NCI-H2171 (cell line): Measurements from ENCODE around the gene PAXX.

Source experiments
- DNase-seq: peaks from one replicate; lab custom pipeline; 2025; lab: John Stamatoyannopoulos, UW

Gene PAXX

DNA sequence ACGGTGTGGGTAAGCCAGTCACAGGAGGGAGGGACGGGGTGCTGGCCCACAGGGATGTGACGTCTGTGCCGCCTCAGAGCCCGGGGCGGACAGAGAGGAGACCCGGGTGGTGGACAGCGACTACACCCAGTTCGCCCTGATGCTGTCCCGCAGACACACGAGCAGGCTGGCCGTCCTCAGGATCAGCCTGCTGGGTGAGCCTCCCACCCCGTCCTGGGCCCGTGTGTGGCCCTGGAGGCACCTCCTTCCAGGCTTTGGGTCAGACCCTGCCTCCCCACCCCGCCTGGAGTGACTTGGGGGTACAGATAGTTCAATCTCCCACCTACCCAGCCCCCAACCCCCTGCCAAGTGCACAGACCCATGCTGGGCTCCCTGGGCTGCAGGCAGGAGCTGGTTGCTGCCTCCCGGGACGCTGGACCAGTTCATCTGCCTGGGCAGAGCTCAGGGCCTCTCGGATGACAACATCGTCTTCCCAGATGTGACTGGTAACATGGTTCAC, 38.4 kb upstream of the PAXX start:
- DNase-seq: no peak

DNA sequence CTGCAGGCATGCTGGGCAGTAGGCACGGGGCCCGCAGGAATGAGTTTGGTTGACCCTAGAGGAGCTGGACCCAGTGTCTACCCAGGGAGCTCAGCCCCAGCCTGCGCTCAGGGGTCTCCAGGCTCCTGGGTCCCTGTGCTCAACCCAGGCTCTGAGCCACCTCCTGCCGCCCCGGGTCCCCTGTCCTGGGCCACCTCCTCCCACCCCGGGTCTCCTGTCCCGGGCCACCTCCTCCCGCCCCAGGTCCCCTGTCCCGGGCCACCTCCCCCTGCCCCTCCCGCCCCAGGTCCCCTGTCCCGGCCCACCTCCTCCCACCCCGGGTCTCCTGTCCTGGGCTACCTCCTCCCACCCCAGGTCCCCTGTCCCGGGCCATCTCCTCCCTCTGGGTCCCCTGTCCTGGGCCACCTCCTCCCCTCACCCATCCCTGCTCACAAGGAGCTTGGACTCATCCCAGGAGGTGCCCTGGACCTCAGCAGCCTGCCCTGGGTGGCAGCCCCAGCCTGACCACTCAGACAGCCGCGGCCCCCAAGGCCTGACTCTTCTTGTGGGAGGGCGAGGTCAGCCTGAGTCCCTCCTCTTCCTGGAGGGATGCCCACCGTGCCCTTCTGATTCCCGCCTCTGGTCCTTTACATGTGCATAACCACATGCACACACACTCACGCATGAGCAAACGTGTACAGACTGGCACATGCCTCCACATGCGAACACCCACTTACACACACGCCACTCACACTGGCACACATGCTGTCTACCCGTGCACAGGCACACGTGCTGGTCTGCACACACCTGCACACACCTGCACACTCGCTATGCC, 37.7 kb upstream of the PAXX start:
- DNase-seq: no peak

DNA sequence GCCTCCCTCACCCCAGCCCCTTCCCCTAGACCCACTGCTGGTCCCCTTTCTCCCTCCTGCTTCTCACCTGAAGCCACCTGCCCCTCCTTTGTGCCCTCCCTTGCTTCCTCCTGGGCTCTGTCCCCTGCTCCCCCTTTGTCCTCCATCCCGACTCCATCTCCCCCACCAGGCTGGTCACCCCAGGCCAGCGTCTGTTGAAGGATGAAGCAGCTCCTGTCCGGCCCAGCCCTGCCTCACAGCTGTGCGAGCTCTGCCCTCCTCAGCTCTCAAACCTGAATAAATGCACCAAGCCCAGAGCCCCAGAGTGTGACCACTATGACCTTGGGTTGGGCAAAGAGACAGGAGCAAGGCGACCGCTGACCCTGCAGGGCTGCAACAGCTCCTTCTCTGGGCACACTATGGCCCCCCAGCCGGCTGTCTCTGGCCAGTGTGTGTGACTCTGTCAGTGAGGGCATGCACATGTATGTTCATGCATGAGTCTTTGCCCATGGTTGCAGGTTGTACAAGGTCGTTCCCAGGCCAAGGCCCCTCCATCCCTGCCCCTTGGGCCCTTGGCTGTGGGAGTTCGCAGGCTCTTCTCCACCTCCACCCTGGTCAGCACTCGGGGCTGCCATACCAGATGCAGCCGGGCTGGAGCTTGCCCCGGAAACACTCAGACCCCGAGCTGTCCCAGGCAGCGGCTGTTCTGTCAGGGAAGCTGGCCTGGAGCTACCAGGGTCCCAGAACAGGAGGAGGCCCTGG, 36.9 kb upstream of the PAXX start:
- no peak for DNase-seq

DNA sequence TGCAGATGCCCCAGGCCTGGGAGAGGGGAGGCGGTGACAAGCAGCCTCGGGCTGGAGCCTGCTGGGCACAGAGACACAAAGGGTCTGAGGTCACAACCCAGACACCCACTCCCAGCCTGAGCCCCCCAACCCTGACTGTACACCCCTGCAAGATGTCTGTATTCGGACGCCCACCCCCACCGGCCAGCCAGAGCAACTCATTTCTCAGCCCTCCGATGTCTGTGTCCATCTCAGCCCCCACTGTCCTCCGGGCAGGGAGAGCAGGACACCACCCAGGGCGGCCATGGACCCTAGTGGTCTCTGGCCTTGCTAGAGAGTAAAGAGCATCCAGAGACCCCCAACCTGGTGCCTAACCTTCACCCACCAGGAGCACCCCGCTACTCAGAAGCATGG, 36.3 kb upstream of the PAXX start:
- no peak for DNase-seq

DNA sequence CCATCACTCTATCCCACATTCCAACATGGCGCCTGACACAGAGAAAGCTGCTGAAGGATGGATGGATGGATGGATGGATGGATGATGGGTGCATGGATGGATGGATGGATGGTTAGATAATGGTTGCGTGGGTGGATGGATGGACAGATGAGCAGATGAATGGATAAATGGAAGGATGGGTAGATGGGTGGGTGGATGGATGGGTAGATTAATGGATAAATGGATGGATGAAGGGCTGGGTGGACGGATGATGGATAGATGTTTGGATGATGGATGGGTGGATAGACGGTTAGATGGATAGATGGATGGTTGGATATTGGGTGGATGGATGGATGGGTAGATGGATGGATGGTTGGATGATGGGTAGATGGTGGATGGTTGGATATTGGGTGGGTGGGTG, 35.6 kb upstream of the PAXX start:
- no peak for DNase-seq

DNA sequence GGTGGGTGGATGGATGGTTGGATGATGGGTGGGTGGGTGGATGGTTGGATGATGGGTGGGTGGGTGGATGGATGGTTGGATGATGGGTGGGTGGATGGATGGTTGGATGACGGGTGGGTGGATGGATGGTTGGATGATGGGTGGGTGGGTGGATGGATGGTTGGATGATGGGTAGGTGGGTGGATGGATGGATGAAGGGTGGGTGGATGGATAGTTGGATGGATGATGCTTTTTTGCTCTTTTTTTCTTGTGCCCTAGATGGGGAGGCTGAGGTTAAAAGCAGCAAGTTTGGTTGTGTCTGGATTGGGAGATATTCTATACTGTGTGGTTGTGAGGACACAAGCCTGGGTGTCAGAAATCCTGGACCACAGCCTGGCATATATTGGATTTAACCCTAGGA, 34.8 kb upstream of the PAXX start:
- DNase-seq: no peak

- DNase-seq: no peak
These were observed 34.3 kb upstream of the PAXX start for GRCh38 chr9:136957901-136958300.

DNA sequence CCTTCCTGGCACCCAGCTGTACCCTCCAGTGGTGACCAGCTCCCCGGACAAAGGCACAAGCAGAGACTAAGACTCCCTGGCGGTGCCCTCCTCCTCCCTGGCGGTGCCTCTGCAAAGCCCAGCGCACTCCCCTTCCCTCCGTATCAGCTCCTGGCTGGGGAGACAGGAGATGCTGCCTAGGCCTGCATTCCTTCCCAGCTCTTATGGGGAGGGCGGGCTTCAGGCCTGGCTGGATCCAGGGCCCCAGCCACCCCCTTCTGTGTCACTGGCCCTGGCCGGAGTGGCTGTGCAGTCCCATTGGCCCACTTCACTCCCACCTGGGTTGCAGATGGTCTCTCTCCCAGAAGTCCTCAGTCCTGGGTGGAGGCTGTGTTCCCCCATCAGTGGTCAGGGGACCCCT, 33.7 kb upstream of the PAXX start:
- no peak for DNase-seq

- no peak for DNase-seq
These were observed 33.0 kb upstream of the PAXX start for GRCh38 chr9:136958898-136959850.

- no peak for DNase-seq
These were observed 31.8 kb upstream of the PAXX start for GRCh38 chr9:136960212-136960937.

- DNase-seq: no peak
These were observed 31.3 kb upstream of the PAXX start for GRCh38 chr9:136960938-136961275.

DNA sequence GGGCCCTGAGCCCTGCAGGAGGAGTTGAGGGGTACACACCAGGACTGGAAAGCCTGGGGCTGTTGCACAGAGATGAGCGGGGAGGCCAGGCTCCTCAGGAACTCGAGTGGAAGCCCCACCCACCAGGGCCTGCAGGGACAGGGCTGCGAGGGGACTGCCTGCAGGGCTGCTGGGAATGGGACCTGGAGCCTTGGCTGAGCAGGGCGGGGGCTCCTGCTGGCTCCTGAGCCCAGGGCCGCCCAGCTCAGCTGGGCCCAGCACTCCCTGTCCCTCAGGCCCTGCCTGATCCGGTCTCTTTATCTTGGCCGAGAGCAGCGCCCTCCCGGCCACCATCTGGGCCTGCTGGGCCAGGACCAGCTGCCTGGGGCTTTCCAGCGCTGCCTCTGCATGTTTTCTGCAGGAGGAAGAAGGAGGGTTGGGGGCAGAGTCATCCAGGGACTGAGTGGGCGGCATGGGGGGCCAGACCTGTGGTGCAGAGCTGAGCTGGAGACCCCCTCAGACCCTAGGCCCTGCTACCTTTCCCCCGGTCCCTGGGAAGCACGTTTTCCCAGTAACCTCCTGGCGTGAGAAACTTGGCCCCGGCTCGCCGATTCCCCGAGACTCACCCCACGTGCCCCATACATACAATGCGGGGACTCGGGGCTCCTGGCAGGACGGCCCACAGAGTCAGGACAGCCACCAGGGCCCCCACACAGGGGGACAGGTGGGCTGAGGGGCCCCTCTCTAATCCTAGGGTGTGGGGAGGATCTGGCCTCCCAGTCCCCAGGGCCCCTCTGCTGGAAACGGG, 30.8 kb upstream of the PAXX start:
- DNase-seq: no peak

DNA sequence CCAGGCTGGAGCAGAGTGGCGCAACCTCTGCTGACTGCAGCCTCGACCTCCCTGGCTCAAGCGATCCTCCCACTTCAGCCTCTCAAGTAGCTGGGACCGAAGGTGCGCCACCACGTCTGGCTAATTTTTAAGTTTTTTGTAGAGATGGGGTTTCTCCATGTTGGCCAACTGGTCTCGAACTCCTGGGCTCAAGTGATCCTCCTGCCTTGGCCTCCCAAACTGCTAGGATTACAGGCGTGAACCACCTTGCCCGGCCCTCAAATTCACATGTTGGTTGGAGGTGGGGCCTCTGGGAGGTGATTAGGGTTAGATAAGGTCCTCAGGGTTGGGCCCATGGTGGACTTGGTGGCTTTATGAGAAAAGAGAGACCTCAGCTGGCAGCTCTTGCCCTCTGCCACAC, 30.1 kb upstream of the PAXX start:
- no peak for DNase-seq

GRCh38 chr9:136962701-136963248, 29.4 kb upstream of the PAXX start:
- DNase-seq: no peak

DNA sequence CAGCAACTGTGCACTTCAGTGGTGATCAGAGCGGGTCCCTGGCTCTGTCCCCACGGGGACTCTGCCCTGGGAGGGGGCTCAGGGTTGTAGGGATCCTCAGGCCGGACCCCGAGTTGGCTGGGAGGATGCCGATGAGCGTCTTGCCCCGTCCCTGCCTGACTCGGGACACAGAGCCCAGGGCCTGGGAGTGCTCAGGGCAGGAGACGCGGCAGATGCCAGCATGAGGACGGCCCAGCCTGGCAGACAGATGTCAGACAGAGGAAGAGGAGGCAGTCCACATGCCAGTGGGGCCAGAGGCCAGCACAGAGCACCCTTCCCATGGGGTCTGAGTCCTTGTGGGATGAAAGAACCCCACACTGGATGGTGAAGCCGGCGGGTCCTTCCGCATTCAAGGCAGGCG, 28.9 kb upstream of the PAXX start:
- no peak for DNase-seq

GRCh38 chr9:136963751-136964150, 28.5 kb upstream of the PAXX start:
- DNase-seq: no peak

- DNase-seq: no peak
These were observed 28.0 kb upstream of the PAXX start for GRCh38 chr9:136964171-136964689.

GRCh38 chr9:136964833-136965422, 27.3 kb upstream of the PAXX start:
- DNase-seq: no peak

- DNase-seq: no peak
These were observed 26.3 kb upstream of the PAXX start for GRCh38 chr9:136965771-136966484.
